DND-41 (cell line): ENCODE measurements around the gene CPPED1.

Experiments
- ATAC-seq: fragments of 200-7000 bp; cut with Tn5 transposase; 3 replicates; pipeline ENCODE4 v1.9.1; 2021; ENCODE audit warnings: low read depth; ENCODE audit not compliant: insufficient read depth
- DNase-seq: peaks from one replicate; pipeline ENCODE4 v3.0.0-alpha.2; 2020
- H2AFZ ChIP-seq: 2 replicates; pipeline ENCODE4 v1.6.0; 2012; ENCODE audit warnings: low read depth, low read length
- H3K27ac ChIP-seq: 2 replicates; pipeline ENCODE4 v1.5.1; 2012; ENCODE audit warnings: low read length, inconsistent platforms
- H3K27me3 ChIP-seq: fragments of 200-600 bp; sonication (generic); 2 replicates; pipeline ENCODE4 v1.6.0; 2012; ENCODE audit warnings: low read length, mild to moderate bottlenecking, inconsistent platforms; ENCODE audit not compliant: insufficient read depth, poor library complexity
- H3K36me3 ChIP-seq: 2 replicates; pipeline ENCODE4 v1.5.1; 2012; ENCODE audit warnings: low read length, inconsistent platforms; ENCODE audit not compliant: insufficient read depth
- H3K4me1 ChIP-seq: 2 replicates; pipeline ENCODE4 v1.5.1; 2012; ENCODE audit warnings: mild to moderate bottlenecking, low read length; ENCODE audit not compliant: insufficient read depth
- H3K4me2 ChIP-seq: 2 replicates; pipeline ENCODE4 v1.6.0; 2012; ENCODE audit warnings: mild to moderate bottlenecking, moderate library complexity, low read length, inconsistent platforms; ENCODE audit not compliant: insufficient read depth
- H3K4me3 ChIP-seq, 2 experiments: fragments of 200-600 bp in 1 of 2; shearing (Covaris generic) in 1 of 2; 2 replicates each; pipeline ENCODE4 v1.5.1; 2012 to 2016; ENCODE audit warnings: inconsistent platforms in 2 of 2, low read length in 2 of 2, mild to moderate bottlenecking in 2 of 2, low read depth in 1 of 2, moderate library complexity in 1 of 2
- H3K79me2 ChIP-seq: 2 replicates; pipeline ENCODE4 v1.6.0; 2012; ENCODE audit warnings: low read length, inconsistent platforms; ENCODE audit not compliant: insufficient read depth
- H3K9ac ChIP-seq: 2 replicates; pipeline ENCODE4 v1.6.0; 2012; ENCODE audit warnings: low read depth, mild to moderate bottlenecking, inconsistent platforms, low read length, moderate library complexity
- H3K9me3 ChIP-seq: 2 replicates; pipeline ENCODE4 v1.5.1; 2012; ENCODE audit warnings: low read length, moderate library complexity, mild to moderate bottlenecking, inconsistent platforms; ENCODE audit not compliant: insufficient read depth, severe bottlenecking
- H4K20me1 ChIP-seq: 2 replicates; pipeline ENCODE4 v1.6.0; 2012; ENCODE audit warnings: low read length; ENCODE audit not compliant: insufficient read depth
- CTCF ChIP-seq: IDR thresholded peaks from 2 replicates; pipeline ENCODE4 v1.5.1; 2012; ENCODE audit warnings: borderline replicate concordance, low read length, moderate library complexity, mild to moderate bottlenecking; ENCODE audit not compliant: poor library complexity, severe bottlenecking; ENCODE audit errors: extremely low read depth
- EZH2 ChIP-seq: IDR thresholded peaks from 3 replicates; pipeline ENCODE4 v1.6.1; 2012; ENCODE audit warnings: borderline replicate concordance, low read depth, mild to moderate bottlenecking, moderate library complexity, low read length, inconsistent platforms; ENCODE audit not compliant: severe bottlenecking

The CPPED1 gene

GRCh38 chr16:12652924-12653323, 150.8 kb downstream of the CPPED1 start:
- TF ChIP-seq CTCF: no peak
- TF ChIP-seq EZH2: no peak
- DNase-seq (no peak), ATAC-seq (no peak)
- no peaks in the 10 kb centered on the region for H3K4me1 ChIP-seq
- no peaks in the 10 kb centered on the region for H4K20me1 ChIP-seq
- H3K4me3 ChIP-seq: no peak overlapping the region
- H2AFZ ChIP-seq: no peak overlapping the region
- no peaks in the 10 kb centered on the region for H3K9me3 ChIP-seq
- no peaks in the 10 kb centered on the region for H3K27me3 ChIP-seq
- no peak overlapping the region for H3K4me2 ChIP-seq
- no peak overlapping the region for H3K27ac ChIP-seq
- H3K36me3 ChIP-seq: no peaks in the 10 kb centered on the region
- no peak overlapping the region for H3K9ac ChIP-seq
- H3K79me2 ChIP-seq: no peaks in the 10 kb centered on the region

- no peak for ATAC-seq
- TF ChIP-seq EZH2 (no peak), CTCF (no peak)
- Histone ChIP-seq H3K36me3 (no peaks in the 10 kb centered on the region), H3K79me2 (no peaks in the 10 kb centered on the region), H3K9me3 (no peaks in the 10 kb centered on the region), H3K4me3 (no peak overlapping the region), H3K27me3 (no peaks in the 10 kb centered on the region), H3K4me2 (no peak overlapping the region), H3K27ac (no peak overlapping the region), H4K20me1 (no peaks in the 10 kb centered on the region), H2AFZ (no peak overlapping the region), H3K4me1 (no peaks in the 10 kb centered on the region), H3K9ac (no peak overlapping the region)
- DNase-seq: no peak
Observed at GRCh38 chr16:12651765-12652512, 151.7 kb downstream of the CPPED1 start.

GRCh38 chr16:12649356-12649755, 154.3 kb downstream of the CPPED1 start:
- H3K36me3 ChIP-seq: no peaks in the 10 kb centered on the region
- no peak for DNase-seq
- no peaks in the 10 kb centered on the region for H3K27me3 ChIP-seq
- no peaks in the 10 kb centered on the region for H3K4me1 ChIP-seq
- no peaks in the 10 kb centered on the region for H4K20me1 ChIP-seq
- no peaks in the 10 kb centered on the region for H3K9me3 ChIP-seq
- ATAC-seq: no peak
- H3K27ac ChIP-seq: no peak overlapping the region
- TF ChIP-seq EZH2: no peak
- TF ChIP-seq CTCF: no peak
- H3K4me2 ChIP-seq: no peak overlapping the region
- no peak overlapping the region for H2AFZ ChIP-seq
- no peaks in the 10 kb centered on the region for H3K79me2 ChIP-seq
- H3K4me3 ChIP-seq: no peak overlapping the region
- H3K9ac ChIP-seq: no peak overlapping the region
